Activated naive CD8-positive, alpha-beta T cell (primary cell): Measurements from ENCODE around the gene MED28.

ENCODE experiments used
- H3K27ac Mint-ChIP-seq: one replicate; pipeline ENCODE4 v1.8.0; 2021; ENCODE audit warnings: mixed read lengths
- H3K27me3 Mint-ChIP-seq: one replicate; pipeline ENCODE4 v1.8.0; 2021; ENCODE audit warnings: mixed read lengths
- H3K36me3 Mint-ChIP-seq: one replicate; pipeline ENCODE4 v1.8.0; 2021; ENCODE audit warnings: mixed read lengths
- H3K4me1 Mint-ChIP-seq: one replicate; pipeline ENCODE4 v1.8.0; 2021; ENCODE audit warnings: low read depth, mixed read lengths
- H3K4me3 Mint-ChIP-seq: one replicate; pipeline ENCODE4 v1.8.0; 2021; ENCODE audit warnings: mild to moderate bottlenecking, mixed read lengths
- H3K9me3 Mint-ChIP-seq: one replicate; pipeline ENCODE4 v1.8.0; 2021; ENCODE audit warnings: low read depth, mixed read lengths

The MED28 gene

DNA sequence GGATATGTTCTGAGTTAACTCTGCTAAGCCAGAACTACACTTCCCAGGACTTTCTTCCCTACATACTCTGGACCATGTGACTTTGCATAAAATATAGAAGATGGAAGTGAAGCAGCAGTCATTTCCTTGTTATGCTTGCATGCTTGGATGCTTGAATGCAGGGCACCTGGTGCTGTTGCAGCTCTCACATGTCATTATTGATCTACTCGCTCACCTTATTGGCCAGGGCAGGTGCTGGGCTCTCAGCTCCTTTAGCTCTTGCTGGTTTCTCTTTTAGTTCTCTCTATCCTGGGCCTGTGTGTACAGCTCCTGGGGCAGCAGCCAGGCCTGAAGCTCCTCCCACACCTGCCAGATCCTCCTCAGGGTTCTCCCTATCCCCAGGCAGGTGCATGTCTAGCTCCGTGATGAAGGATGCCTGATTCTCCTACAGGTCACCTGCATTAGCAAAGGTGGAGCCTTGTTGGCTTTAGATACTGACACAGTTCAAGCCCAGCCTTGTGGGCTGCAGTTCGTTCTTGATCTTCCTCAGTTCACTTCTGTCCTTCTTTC lies 53.3 kb downstream of the MED28 start:
- H3K36me3 Mint-ChIP-seq: no peaks in the 10 kb centered on the region
- H3K4me1 Mint-ChIP-seq: peaks cover 8% of the 10 kb centered on the region
- H3K27me3 Mint-ChIP-seq: peaks cover 3% of the 10 kb centered on the region
- H3K27ac Mint-ChIP-seq: no peak overlapping the region
- H3K4me3 Mint-ChIP-seq: no peak overlapping the region
- H3K9me3 Mint-ChIP-seq: peaks cover 15% of the 10 kb centered on the region

- H3K27me3 Mint-ChIP-seq: peaks cover 3% of the 10 kb centered on the region
- H3K27ac Mint-ChIP-seq: no peak overlapping the region
- H3K9me3 Mint-ChIP-seq: peaks cover 15% of the 10 kb centered on the region
Observed at GRCh38 chr4:17670423-17670822, 56.0 kb downstream of the MED28 start.

GRCh38 chr4:17680559-17681280 lies 66.3 kb downstream of the MED28 start:
- H3K4me3 Mint-ChIP-seq: no peak overlapping the region
- H3K9me3 Mint-ChIP-seq: no peaks in the 10 kb centered on the region
- H3K27me3 Mint-ChIP-seq: no peaks in the 10 kb centered on the region
- H3K27ac Mint-ChIP-seq: no peak overlapping the region
- no peaks in the 10 kb centered on the region for H3K4me1 Mint-ChIP-seq
- H3K36me3 Mint-ChIP-seq: peaks cover 3% of the 10 kb centered on the region

More at GRCh38 chr4:17670423-17670822, 56.0 kb downstream of the MED28 start:
- Mint-ChIP-seq H3K36me3 (no peaks in the 10 kb centered on the region), H3K4me3 (no peak overlapping the region), H3K4me1 (no peaks in the 10 kb centered on the region)

GRCh38 chr4:17681281-17682221 lies 67.1 kb downstream of the MED28 start:
- Mint-ChIP-seq H3K9me3 (no peaks in the 10 kb centered on the region), H3K4me1 (no peaks in the 10 kb centered on the region), H3K4me3 (no peak overlapping the region), H3K36me3 (peaks cover 3% of the 10 kb centered on the region), H3K27ac (no peak overlapping the region), H3K27me3 (no peaks in the 10 kb centered on the region)

GRCh38 chr4:17682222-17682566 lies 67.8 kb downstream of the MED28 start:
- no peak overlapping the region for H3K27ac Mint-ChIP-seq

More at GRCh38 chr4:17682222-17682566, 67.8 kb downstream of the MED28 start:
- no peaks in the 10 kb centered on the region for H3K27me3 Mint-ChIP-seq
- H3K36me3 Mint-ChIP-seq: peaks cover 3% of the 10 kb centered on the region
- H3K4me3 Mint-ChIP-seq: no peak overlapping the region
- no peaks in the 10 kb centered on the region for H3K4me1 Mint-ChIP-seq
- H3K9me3 Mint-ChIP-seq: no peaks in the 10 kb centered on the region
